CD14-positive monocyte (primary cell): Measurements from ENCODE around the gene GSK3A. TPM values are rescaled to one million over a fixed set of nuclear protein-coding genes. Genes with fewer than 3 reads are reported as not detected.

Experiments
- DNase-seq, 3 donors: peaks; one replicate each; pipeline ENCODE4 v3.0.0-alpha.2; 2011 to 2022
- H2AFZ ChIP-seq: 2 replicates; pipeline ENCODE4 v1.6.0; 2012; ENCODE audit warnings: mild to moderate bottlenecking, low read depth, low read length, inconsistent platforms; ENCODE audit not compliant: insufficient read depth, poor library complexity, severe bottlenecking
- H3K27ac ChIP-seq, 2 donors: 1 replicate in 1 of 2; 2 replicates in 1 of 2; pipeline ENCODE4 v1.5.1; 2012 to 2013; ENCODE audit warnings: low read length in 2 of 2, control low read depth in 1 of 2, inconsistent platforms in 1 of 2, low read depth in 1 of 2, mild to moderate bottlenecking in 1 of 2
- H3K27me3 ChIP-seq, 2 donors: one replicate each; pipeline versions ENCODE4 v1.6.0 to v1.6.1; 2011 to 2013; ENCODE audit warnings: low read length in 2 of 2; ENCODE audit not compliant: control insufficient read depth in 2 of 2, insufficient read depth in 2 of 2
- H3K36me3 ChIP-seq, 2 donors: replicated peaks in 1 of 2; 1 replicate in 1 of 2; 2 replicates in 1 of 2; pipeline versions ENCODE4 v1.5.1 to v1.6.1; 2012 to 2013; ENCODE audit warnings: low read length in 2 of 2, control low read depth in 1 of 2, inconsistent platforms in 1 of 2, mild to moderate bottlenecking in 1 of 2; ENCODE audit not compliant: insufficient read depth in 2 of 2, control insufficient read depth in 1 of 2
- H3K4me1 ChIP-seq, 2 donors: 1 replicate in 1 of 2; 2 replicates in 1 of 2; pipeline versions ENCODE4 v1.5.1 to v1.6.1; 2012 to 2013; ENCODE audit warnings: low read length in 2 of 2, control low read depth in 1 of 2, inconsistent platforms in 1 of 2, mild to moderate bottlenecking in 1 of 2, moderate library complexity in 1 of 2; ENCODE audit not compliant: insufficient read depth in 2 of 2, control insufficient read depth in 1 of 2
- H3K4me2 ChIP-seq: replicated peaks from 2 replicates; pipeline ENCODE3; 2012; ENCODE audit warnings: low read length, moderate library complexity, mild to moderate bottlenecking; ENCODE audit not compliant: poor library complexity, severe bottlenecking; ENCODE audit errors: extremely low read depth
- H3K4me3 ChIP-seq, 3 experiments: fragments of 200-600 bp in 1 of 3; sonication (generic) in 1 of 3; replicated peaks in 1 of 3; 1 replicate in 2 of 3; 2 replicates in 1 of 3; pipeline ENCODE4 v1.5.1; 2011 to 2013; ENCODE audit warnings: low read length in 3 of 3, mild to moderate bottlenecking in 3 of 3, control low read depth in 2 of 3, low read depth in 2 of 3, inconsistent platforms in 1 of 3, moderate library complexity in 1 of 3
- H3K79me2 ChIP-seq: 2 replicates; pipeline ENCODE4 v1.6.0; 2012; ENCODE audit warnings: mild to moderate bottlenecking, control low read depth, inconsistent platforms, low read length, moderate library complexity; ENCODE audit not compliant: insufficient read depth
- H3K9ac ChIP-seq: 2 replicates; pipeline ENCODE4 v1.6.0; 2017; ENCODE audit warnings: low read length, mild to moderate bottlenecking; ENCODE audit not compliant: insufficient read depth, poor library complexity, severe bottlenecking
- H3K9me3 ChIP-seq, 2 donors: replicated peaks in 1 of 2; 1 replicate in 1 of 2; 2 replicates in 1 of 2; pipeline versions ENCODE4 v1.5.1 to v1.6.1; 2012 to 2013; ENCODE audit warnings: low read length in 2 of 2, control low read depth in 1 of 2; ENCODE audit not compliant: control insufficient read depth in 1 of 2, insufficient read depth in 1 of 2
- H4K20me1 ChIP-seq: 2 replicates; pipeline ENCODE4 v1.6.0; 2012; ENCODE audit warnings: mild to moderate bottlenecking, low read length, control low read depth, moderate library complexity; ENCODE audit not compliant: insufficient read depth
- H3K27ac Mint-ChIP-seq, 7 donors: one replicate each; pipeline ENCODE4 v1.8.0; 2020; ENCODE audit warnings: mild to moderate bottlenecking in 7 of 7, mixed read lengths in 7 of 7, moderate library complexity in 6 of 7, inconsistent platforms in 2 of 7
- H3K27me3 Mint-ChIP-seq, 3 donors: one replicate each; pipeline ENCODE4 v1.8.0; 2021 to 2022; ENCODE audit warnings: low read depth in 3 of 3, mild to moderate bottlenecking in 3 of 3, mixed read lengths in 3 of 3, moderate library complexity in 3 of 3, inconsistent platforms in 1 of 3
- H3K36me3 Mint-ChIP-seq, 2 donors: one replicate each; pipeline ENCODE4 v1.8.0; 2020; ENCODE audit warnings: mixed read lengths in 2 of 2, inconsistent platforms in 1 of 2, mild to moderate bottlenecking in 1 of 2
- H3K4me1 Mint-ChIP-seq: one replicate; pipeline ENCODE4 v1.8.0; 2020; ENCODE audit warnings: mild to moderate bottlenecking, mixed read lengths
- H3K4me3 Mint-ChIP-seq, 2 donors: one replicate each; pipeline ENCODE4 v1.8.0; 2020; ENCODE audit warnings: mild to moderate bottlenecking in 2 of 2, mixed read lengths in 2 of 2, moderate library complexity in 1 of 2
- H3K9me3 Mint-ChIP-seq, 7 donors: one replicate each; pipeline ENCODE4 v1.8.0; 2020 to 2022; ENCODE audit warnings: mixed read lengths in 7 of 7, mild to moderate bottlenecking in 6 of 7, moderate library complexity in 6 of 7, inconsistent platforms in 2 of 7
- CTCF ChIP-seq: fragments of 200-600 bp; IDR thresholded peaks from one replicate; pipeline ENCODE4 v1.8.0; 2022; ENCODE audit warnings: antibody characterized with exemption, mild to moderate bottlenecking
- whole genome bisulfite sequencing: methylation state at CpG from one replicate; pipeline ENCODE4 v1.1.5; 2013; ENCODE audit warnings: missing lambda C conversion rate; ENCODE audit not compliant: insufficient coverage; 5-methylcytosine and 5-hydroxymethylcytosine counted together
- intact Hi-C, 2 donors: fragments of 100-400 bp; cut with micrococcal nuclease; formaldehyde crosslinking; loops; one replicate each; pipeline versions ENCODE4 v1.15.0 to v1.15.1; 2023
- polyA plus RNA-seq, 3 donors: library from polyadenylated mRNA; depleted of rRNA in 1 of 3; unstranded in 2 of 3; stranded (reverse) in 1 of 3; fragments of 300-500 nt in 2 of 3; fragments of >200 nt in 1 of 3; fragmentation: Illumina TruSeq in 2 of 3; gene quantifications; 1 replicate in 2 of 3; 2 replicates in 1 of 3; pipeline ENCODE4 v1.2.3, GENCODE V29; 2012 to 2021

GSK3A gene
- polyA plus RNA-seq, 3 donors: 12.3 to 47.2 (median 14.9) TPM

- peaks cover 0 to 7% of the 10 kb centered on the region in 2 donors for H3K9me3 ChIP-seq
- H3K4me1 ChIP-seq: peaks cover 69 to 70% of the 10 kb centered on the region in 2 donors
- H3K9ac ChIP-seq: no peak overlapping the region
- peaks cover 8 to 26% of the 10 kb centered on the region in 2 donors for H3K36me3 ChIP-seq
- DNase-seq: peak in 2 of 3 donors; percentile 47 to 80
- WGBS: 0% methylated on average over 2 of the region's 5 CpGs
- H4K20me1 ChIP-seq: no peaks in the 10 kb centered on the region
- H3K4me2 ChIP-seq: peak overlapping the region; percentile 91
- no peak for TF ChIP-seq CTCF
- Mint-ChIP-seq H3K9me3 (peaks cover 3 to 18% (median 12%) of the 10 kb centered on the region in 7 donors), H3K27me3 (peaks cover 0 to 6% (median 1%) of the 10 kb centered on the region in 3 donors), H3K36me3 (peaks cover 42 to 53% of the 10 kb centered on the region in 2 donors), H3K27ac (peak overlapping the region; percentile 82 to 93 (median 91)), H3K4me1 (peaks cover 72% of the 10 kb centered on the region), H3K4me3 (peak overlapping the region; percentile 59 to 77)
- peaks cover 35% of the 10 kb centered on the region for H3K79me2 ChIP-seq
- peak overlapping the region in 1 of 3 experiments; percentile 57 for H3K4me3 ChIP-seq
- intact Hi-C loops: loop anchor here (5.0 to 10.0 kb wide), 2 partner anchors 65 to 87 kb away; partner anchors contain the start of gene POU2F2 (in 1 of the 2)
- H3K27ac ChIP-seq: peak overlapping the region; percentile 76 to 100
- no peaks in the 10 kb centered on the region for H3K27me3 ChIP-seq
- H2AFZ ChIP-seq: no peak overlapping the region
Observed at GRCh38 chr19:42197375-42197817, 45.0 kb downstream of the GSK3A start.

GRCh38 chr19:42196011-42197001 is 46.1 kb downstream of the GSK3A start:
- Histone ChIP-seq H2AFZ (no peak overlapping the region), H3K4me3 (peak overlapping the region in 1 of 3 experiments; percentile 57), H3K9me3 (peaks cover 0 to 7% of the 10 kb centered on the region in 2 donors), H3K9ac (no peak overlapping the region), H3K4me2 (peak overlapping the region; percentile 91), H4K20me1 (no peaks in the 10 kb centered on the region), H3K36me3 (peaks cover 8 to 26% of the 10 kb centered on the region in 2 donors), H3K27ac (peak overlapping the region; percentile 76 to 100), H3K79me2 (peaks cover 33% of the 10 kb centered on the region), H3K4me1 (peaks cover 68 to 69% of the 10 kb centered on the region in 2 donors), H3K27me3 (no peaks in the 10 kb centered on the region)
- peaks cover 41 to 50% of the 10 kb centered on the region in 2 donors for H3K36me3 Mint-ChIP-seq
- intact Hi-C loops: loop anchor here (5.0 to 10.0 kb wide), 2 partner anchors 64 to 88 kb away; partner anchors contain the start of gene POU2F2 (in 1 of the 2)
- no peak overlapping the region for H3K4me3 Mint-ChIP-seq
- TF ChIP-seq CTCF: no peak
- peaks cover 3 to 18% (median 12%) of the 10 kb centered on the region in 7 donors for H3K9me3 Mint-ChIP-seq
- H3K4me1 Mint-ChIP-seq: peaks cover 72% of the 10 kb centered on the region
- WGBS: 86% methylated on average over 45 of the region's 47 CpGs
- H3K27ac Mint-ChIP-seq: peak overlapping the region; percentile 69 to 93 (median 91)
- no peak for DNase-seq
- peaks cover under 1 to 6% (median 4%) of the 10 kb centered on the region in 3 donors for H3K27me3 Mint-ChIP-seq
